ENCODE data around the gene PKNOX2. TPM values are rescaled to one million over a fixed set of nuclear protein-coding genes. Genes with fewer than 3 reads are reported as not detected.

PKNOX2 gene
- total RNA-seq, 4 donors from 2014 or later = 1.5 to 4.6 (median 2.8) TPM

DNA sequence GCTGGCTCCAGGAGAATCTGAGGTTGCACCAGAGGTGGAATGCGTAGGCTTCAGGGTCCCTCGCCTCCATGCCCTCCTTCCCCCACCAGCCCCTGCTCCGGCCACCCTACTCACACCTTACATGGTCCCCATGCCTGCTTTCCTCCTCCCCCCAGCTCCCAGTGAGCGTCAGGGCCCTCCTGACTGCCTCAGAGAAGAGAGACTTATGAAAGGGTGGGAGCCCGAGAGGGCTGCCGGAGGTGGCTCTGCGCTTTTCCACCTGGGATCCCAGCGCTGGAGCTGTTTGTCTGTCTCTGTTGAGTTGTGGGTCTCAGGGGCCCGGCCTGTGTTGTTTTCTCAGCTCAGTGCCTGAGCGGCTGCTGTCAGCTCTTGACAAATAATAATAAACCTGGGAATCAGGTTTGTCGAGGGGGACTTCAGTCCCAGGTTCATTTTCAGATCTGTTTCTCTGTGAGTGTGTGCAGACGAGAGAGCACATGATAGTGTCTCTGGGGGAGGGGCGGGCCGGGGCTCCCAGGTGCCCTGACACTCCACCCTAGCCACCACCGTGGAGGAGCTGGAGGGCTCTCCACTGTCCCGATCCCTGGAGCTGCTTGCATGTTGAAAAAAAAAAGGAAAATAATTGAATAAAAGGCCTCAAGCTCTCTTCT, 177.9 kb downstream of the PKNOX2 start:
- intact Hi-C loops (cut with DNase I; ENCODE audit: low total_unique reads) = no loop called here
- TF ChIP-seq POLR2A (IDR thresholded peaks at IDR 0.05) = no peak
- TF ChIP-seq, protein P1, sequence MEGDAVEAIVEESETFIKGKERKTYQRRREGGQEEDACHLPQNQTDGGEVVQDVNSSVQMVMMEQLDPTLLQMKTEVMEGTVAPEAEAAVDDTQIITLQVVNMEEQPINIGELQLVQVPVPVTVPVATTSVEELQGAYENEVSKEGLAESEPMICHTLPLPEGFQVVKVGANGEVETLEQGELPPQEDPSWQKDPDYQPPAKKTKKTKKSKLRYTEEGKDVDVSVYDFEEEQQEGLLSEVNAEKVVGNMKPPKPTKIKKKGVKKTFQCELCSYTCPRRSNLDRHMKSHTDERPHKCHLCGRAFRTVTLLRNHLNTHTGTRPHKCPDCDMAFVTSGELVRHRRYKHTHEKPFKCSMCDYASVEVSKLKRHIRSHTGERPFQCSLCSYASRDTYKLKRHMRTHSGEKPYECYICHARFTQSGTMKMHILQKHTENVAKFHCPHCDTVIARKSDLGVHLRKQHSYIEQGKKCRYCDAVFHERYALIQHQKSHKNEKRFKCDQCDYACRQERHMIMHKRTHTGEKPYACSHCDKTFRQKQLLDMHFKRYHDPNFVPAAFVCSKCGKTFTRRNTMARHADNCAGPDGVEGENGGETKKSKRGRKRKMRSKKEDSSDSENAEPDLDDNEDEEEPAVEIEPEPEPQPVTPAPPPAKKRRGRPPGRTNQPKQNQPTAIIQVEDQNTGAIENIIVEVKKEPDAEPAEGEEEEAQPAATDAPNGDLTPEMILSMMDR (IDR thresholded peaks at IDR 0.05) = no peak
- no peak overlapping the region for H3K4me3 ChIP-seq (ENCODE audit: low read depth, poor library complexity, severe bottlenecking)
- WGBS, 2 donors = 88 to 92% methylated on average over 16 of the region's 16 CpGs
- DNase-seq (ENCODE audit: low spot score in 2 of 2) = no peak

DNA sequence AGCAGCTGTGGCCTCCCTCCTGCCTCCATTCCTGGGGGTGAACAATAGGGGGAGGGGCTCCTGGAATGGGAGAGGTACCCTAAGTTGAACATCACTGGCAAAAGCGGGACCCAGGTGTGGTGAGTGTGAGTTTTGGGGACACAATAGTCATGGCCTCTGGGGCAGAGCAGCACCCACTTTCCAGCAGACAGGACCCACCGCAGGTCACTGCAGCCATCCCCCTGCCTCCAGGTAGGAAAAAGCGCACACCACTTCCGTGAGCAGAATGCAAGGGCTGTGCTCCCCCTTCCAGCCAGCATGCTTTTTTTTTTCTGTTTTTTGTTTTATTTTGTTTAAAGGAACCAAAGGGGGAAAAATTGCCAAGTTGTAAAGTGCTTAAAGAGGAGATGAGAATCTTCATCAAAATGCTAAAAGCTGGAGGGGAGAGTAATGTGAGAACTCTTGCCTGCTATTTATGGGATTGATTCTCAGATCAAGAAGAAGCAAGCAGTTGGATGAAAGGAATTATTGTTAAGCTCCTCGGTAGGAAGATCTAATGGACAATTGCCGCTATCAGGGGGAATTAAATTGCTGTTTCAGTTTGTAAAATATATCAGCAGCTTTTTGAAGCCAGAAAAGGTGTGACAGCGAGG, 178.7 kb downstream of the PKNOX2 start:
- TF ChIP-seq, protein P1 (IDR thresholded peaks at IDR 0.05) = no peak
- TF ChIP-seq POLR2A (IDR thresholded peaks at IDR 0.05) = no peak
- intact Hi-C loops (cut with DNase I; ENCODE audit: low total_unique reads) = no loop called here

DNA sequence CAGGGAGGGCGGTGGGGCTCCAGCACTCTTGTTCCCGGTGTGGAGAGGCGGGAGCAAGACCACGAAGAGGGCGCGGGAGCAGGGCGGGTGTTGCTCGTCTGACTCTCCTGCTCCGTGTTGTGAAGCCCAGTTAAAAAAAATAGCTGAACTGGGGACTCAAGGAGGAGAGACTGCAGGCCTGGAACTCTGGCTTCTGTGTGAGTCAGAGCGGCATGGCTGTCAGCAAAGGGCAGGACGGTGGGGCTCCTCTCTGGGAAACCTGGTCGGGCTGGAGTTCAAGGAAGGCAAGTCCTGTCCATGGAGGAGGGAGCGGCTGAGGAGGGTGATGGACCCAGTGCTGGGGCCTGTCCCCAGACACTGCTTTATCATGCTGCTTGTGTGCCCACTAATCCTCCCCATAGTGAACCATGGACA, 179.2 kb downstream of the PKNOX2 start:
- DNase-seq (ENCODE audit: low spot score in 2 of 2) = no peak
- intact Hi-C loops (cut with DNase I; ENCODE audit: low total_unique reads) = no loop called here
- TF ChIP-seq POLR2A (IDR thresholded peaks at IDR 0.05) = no peak
- TF ChIP-seq, protein P1 (IDR thresholded peaks at IDR 0.05) = no peak
- no peak overlapping the region for H3K4me3 ChIP-seq (ENCODE audit: low read depth, poor library complexity, severe bottlenecking)
- 78 to 86% methylated on average over 13 of the region's 13 CpGs for WGBS, 2 donors

More for the DNA sequence above, 178.7 kb downstream of the PKNOX2 start:
- no peak overlapping the region for H3K4me3 ChIP-seq (ENCODE audit: low read depth, poor library complexity, severe bottlenecking)
- WGBS, 2 donors = 86% methylated on average over 7 of the region's 7 CpGs
- no peak for DNase-seq (ENCODE audit: low spot score in 2 of 2)

DNA sequence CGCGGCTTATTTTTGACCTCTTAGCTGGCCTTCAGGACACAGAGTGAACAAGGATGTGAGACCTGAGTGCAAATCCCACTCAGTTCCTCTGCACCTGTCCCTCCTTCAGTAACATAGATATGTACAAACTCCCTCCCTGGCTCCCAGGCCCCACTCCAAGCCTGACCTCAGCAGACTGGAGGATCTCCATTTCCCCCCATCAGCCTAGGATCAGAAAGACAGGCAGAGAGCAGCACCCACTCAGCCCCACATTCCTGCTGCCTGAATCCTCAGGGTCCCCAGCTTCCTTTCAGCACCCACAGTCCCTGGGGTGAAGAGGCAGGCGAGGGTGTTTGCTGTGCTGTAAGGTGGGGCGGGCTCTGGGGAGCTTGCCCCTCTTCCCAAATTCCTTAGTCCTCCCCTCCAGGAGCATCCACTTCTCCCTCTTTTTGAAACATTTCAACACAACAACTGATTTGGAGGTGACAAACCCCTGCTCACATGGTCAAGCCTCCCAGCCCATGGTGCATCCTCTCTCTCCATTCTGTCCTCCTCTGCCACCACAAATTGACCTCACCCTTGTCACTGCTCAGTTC, 180.4 kb downstream of the PKNOX2 start:
- no peak overlapping the region for H3K4me3 ChIP-seq (ENCODE audit: low read depth, poor library complexity, severe bottlenecking)
- no peak for TF ChIP-seq POLR2A (IDR thresholded peaks at IDR 0.05)
- TF ChIP-seq, protein P1 (IDR thresholded peaks at IDR 0.05) = no peak
- no peak for DNase-seq (ENCODE audit: low spot score in 2 of 2)
- intact Hi-C loops (cut with DNase I; ENCODE audit: low total_unique reads) = loop anchor here (5.0 kb wide), 1 partner anchor 393 kb away; the partner anchor contains the start of gene CCDC15
- WGBS, 2 donors = 96 to 99% methylated on average over 4 of the region's 4 CpGs

DNA sequence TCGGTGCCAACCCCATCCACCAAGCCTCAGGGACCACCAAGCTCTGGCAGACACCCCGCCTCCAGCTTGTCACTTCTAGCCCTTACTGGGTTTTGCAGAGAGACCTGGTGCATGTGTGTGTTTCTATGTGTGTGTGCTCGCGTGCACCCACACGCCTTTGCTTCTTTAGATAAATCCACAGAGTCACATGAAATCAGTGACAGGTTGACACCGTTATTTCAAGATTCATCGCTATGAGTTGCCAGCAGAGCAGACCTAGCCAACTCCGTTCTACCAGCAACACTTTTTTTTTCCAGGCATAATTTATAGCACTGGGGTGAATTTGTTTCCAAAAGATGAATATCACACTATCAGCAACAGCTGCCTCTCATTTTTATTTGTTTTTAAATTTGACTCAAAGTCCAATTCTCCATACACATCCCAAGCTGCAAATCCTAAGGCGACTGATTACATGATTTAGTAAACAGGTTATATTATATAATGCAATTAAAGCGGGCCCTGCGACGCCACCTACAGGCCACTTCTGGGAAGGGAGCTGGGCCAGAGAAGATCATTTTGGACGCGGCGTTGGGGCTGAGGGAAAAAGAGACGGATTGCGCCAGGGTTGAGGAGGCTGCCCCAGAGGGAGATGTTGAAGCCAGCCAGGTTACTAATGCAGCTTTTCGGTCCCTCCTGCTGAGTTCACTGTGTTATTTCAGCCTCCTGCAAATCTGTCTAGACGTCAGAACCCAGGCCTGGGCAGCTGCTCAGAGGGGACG, 181.0 kb downstream of the PKNOX2 start:
- intact Hi-C loops (cut with DNase I; ENCODE audit: low total_unique reads) = loop anchor here (5.0 kb wide), 1 partner anchor 393 kb away; the partner anchor contains the start of gene CCDC15
- TF ChIP-seq POLR2A (IDR thresholded peaks at IDR 0.05) = no peak
- TF ChIP-seq, protein P1 (IDR thresholded peaks at IDR 0.05) = peak in 1 of 3 donors; percentile 31
- peak; percentile 72 to 94 for DNase-seq (ENCODE audit: low spot score in 2 of 2)
- no peak overlapping the region for H3K4me3 ChIP-seq (ENCODE audit: low read depth, poor library complexity, severe bottlenecking)
- WGBS, 2 donors = 19 to 22% methylated on average over 19 to 20 of the region's 20 CpGs

Measured in lower leg skin (tissue), 4 donors.